HepG2 (cell line): ENCODE data around the gene SNAP47. TPM values are rescaled to one million over a fixed set of nuclear protein-coding genes. Genes with fewer than 3 reads are reported as not detected.

ENCODE experiments used
- ATAC-seq: fragments of 200-7000 bp; cut with Tn5 transposase; 3 replicates; pipeline ENCODE4 v1.9.1; 2020; ENCODE audit warnings: mild to moderate bottlenecking, moderate library complexity
- BruUV-seq: library from RNA; stranded (reverse); fragments of 400-500 nt; replicated peaks from 2 replicates; lab custom pipeline; 2021; lab: Mats Ljungman, UMichigan
- CTCF ChIA-PET: fragments of 300-600 bp; formaldehyde crosslinking; extraction: SDS; loops from one replicate; lab custom pipeline; 2021; ENCODE audit warnings: low total read pairs, inconsistent platforms, low intra/inter-chr PET ratio; lab: Yijun Ruan, JAX
- POLR2A ChIA-PET: fragments of 350-600 bp; sonication (Branson Sonifier 250); formaldehyde crosslinking; loops from one replicate; lab custom pipeline; 2020; ENCODE audit warnings: antibody characterized with exemption, inconsistent platforms; lab: Yijun Ruan, JAX
- DNase-seq: peaks from one replicate; pipeline ENCODE4 v3.0.0-alpha.2; 2015; ENCODE audit warnings: low spot score
- FAIRE-seq: peaks from 3 replicates; lab custom pipeline; 2011; peaks lifted over from hg19 to GRCh38; lab: Jason Lieb, UNC
- H2AFZ ChIP-seq: one replicate; pipeline ENCODE4 v1.6.1; 2011; ENCODE audit warnings: low read length, inconsistent platforms
- H3K27ac ChIP-seq: fragments of 300-600 bp; 3 replicates; pipeline ENCODE4 v1.8.0; 2011; ENCODE audit warnings: mixed run types, mild to moderate bottlenecking, mixed read lengths, low read length, inconsistent platforms; ENCODE audit not compliant: insufficient read depth; ENCODE audit errors: extremely low read length
- H3K27me3 ChIP-seq, 2 experiments: fragments of 200-600 bp in 1 of 2; 2 replicates in 1 of 2; 3 replicates in 1 of 2; pipeline versions ENCODE4 v1.6.0 to v1.8.0; 2011; ENCODE audit warnings: low read length in 2 of 2, mild to moderate bottlenecking in 2 of 2, moderate library complexity in 2 of 2, inconsistent platforms in 1 of 2; ENCODE audit not compliant: insufficient read depth in 2 of 2, control insufficient read depth in 1 of 2
- H3K36me3 ChIP-seq, 2 experiments: fragments of 200-600 bp in 1 of 2; replicated peaks in 1 of 2; 2 replicates in 1 of 2; 3 replicates in 1 of 2; pipeline versions ENCODE4 v1.5.1 to v1.8.0; 2011; ENCODE audit warnings: low read length in 2 of 2, inconsistent platforms in 1 of 2; ENCODE audit not compliant: insufficient read depth in 2 of 2, control insufficient read depth in 1 of 2
- H3K4me1 ChIP-seq: 2 replicates; pipeline ENCODE4 v1.5.1; 2012; ENCODE audit warnings: low read length, inconsistent platforms; ENCODE audit not compliant: insufficient read depth
- H3K4me2 ChIP-seq: 2 replicates; pipeline ENCODE4 v1.6.0; 2011; ENCODE audit warnings: low read depth, low read length, inconsistent platforms
- H3K4me3 ChIP-seq, 3 experiments: fragments of 200-600 bp in 1 of 3; sonication (generic), shearing (Covaris generic) in 1 of 3; replicated peaks in 1 of 3; 2 replicates each; pipeline ENCODE4 v1.5.1; 2011 to 2016; ENCODE audit warnings: low read length in 3 of 3, inconsistent platforms in 2 of 3, low read depth in 2 of 3, mild to moderate bottlenecking in 2 of 3, control low read depth in 1 of 3, mixed read lengths in 1 of 3; ENCODE audit not compliant: insufficient read depth in 1 of 3
- H3K79me2 ChIP-seq: one replicate; pipeline ENCODE4 v1.6.1; 2011; ENCODE audit warnings: low read length, inconsistent platforms; ENCODE audit not compliant: insufficient read depth
- H3K9ac ChIP-seq: 2 replicates; pipeline ENCODE4 v1.6.0; 2011; ENCODE audit warnings: mild to moderate bottlenecking, low read depth, low read length, inconsistent platforms; ENCODE audit not compliant: insufficient read depth
- H3K9me3 ChIP-seq: 2 replicates; pipeline ENCODE4 v1.5.1; 2012; ENCODE audit warnings: mild to moderate bottlenecking, low read length
- H4K20me1 ChIP-seq: 2 replicates; pipeline ENCODE4 v1.6.0; 2011; ENCODE audit warnings: inconsistent platforms, mild to moderate bottlenecking, low read length, moderate library complexity; ENCODE audit not compliant: insufficient read depth
- CREM ChIP-seq, 2 experiments: sonication (generic) in 1 of 2; formaldehyde crosslinking in 1 of 2; IDR thresholded peaks; 2 replicates each; pipeline versions ENCODE4 v1.4.0 to v1.6.1; 2016 to 2020; ENCODE audit warnings: antibody characterized with exemption in 1 of 2, mild to moderate bottlenecking in 1 of 2, missing genetic modification reagents in 1 of 2
- KDM2A ChIP-seq: sonication (generic); formaldehyde crosslinking; IDR thresholded peaks from 2 replicates; pipeline ENCODE4 v1.4.0; 2020; ENCODE audit warnings: low read depth, missing genetic modification reagents, borderline replicate concordance
- MEF2D ChIP-seq: sonication (generic); formaldehyde crosslinking; IDR thresholded peaks from 2 replicates; pipeline ENCODE4 v1.5.1; 2020; ENCODE audit warnings: mild to moderate bottlenecking, missing genetic modification reagents
- NCOA1 ChIP-seq: sonication (generic); formaldehyde crosslinking; IDR thresholded peaks from 2 replicates; pipeline ENCODE4 v1.9.0; 2021; ENCODE audit warnings: missing genetic modification reagents
- SATB2 ChIP-seq: sonication (generic); formaldehyde crosslinking; IDR thresholded peaks from 2 replicates; pipeline ENCODE4 v1.5.0; 2020; ENCODE audit warnings: missing genetic modification reagents
- TBX2 ChIP-seq: sonication (generic); formaldehyde crosslinking; IDR thresholded peaks from 2 replicates; pipeline ENCODE4 v1.5.0; 2020; ENCODE audit warnings: missing genetic modification reagents, mild to moderate bottlenecking, borderline replicate concordance
- ZFP91 ChIP-seq: sonication (generic); formaldehyde crosslinking; IDR thresholded peaks from 2 replicates; pipeline ENCODE4 v1.9.0; 2022; ENCODE audit warnings: missing genetic modification reagents, mild to moderate bottlenecking, borderline replicate concordance
- ZMAT3 ChIP-seq: sonication (generic); formaldehyde crosslinking; conservative IDR thresholded peaks from 2 replicates; pipeline ENCODE4 v1.7.0; 2021; ENCODE audit warnings: missing genetic modification reagents
- ZNF652 ChIP-seq: IDR thresholded peaks from 2 replicates; pipeline ENCODE4 v1.6.1; 2016; ENCODE audit warnings: low read depth, borderline replicate concordance
- ZNF83 ChIP-seq: sonication (generic); formaldehyde crosslinking; IDR thresholded peaks from 2 replicates; pipeline ENCODE4 v1.4.0; 2020; ENCODE audit warnings: missing genetic modification reagents, mild to moderate bottlenecking, borderline replicate concordance
- ZNF850 ChIP-seq: sonication (generic); formaldehyde crosslinking; conservative IDR thresholded peaks from 2 replicates; pipeline ENCODE4 v1.9.0; 2021; ENCODE audit warnings: mild to moderate bottlenecking, missing genetic modification reagents
- WGBS: methylation state at CpG from one replicate; pipeline ENCODE4 v1.1.6; 2017; ENCODE audit warnings: low lambda C conversion rate; 5-methylcytosine and 5-hydroxymethylcytosine counted together
- in situ Hi-C: cut with HindIII; loops from 2 replicates; pipeline ENCODE4 v1.10.0; 2017; ENCODE audit warnings: low pct_unique_long_range_greater_than_20kb; ENCODE audit not compliant: extremely low pct_ligation_motif_present
- intact Hi-C: fragments of 100-400 bp; cut with micrococcal nuclease; formaldehyde crosslinking; loops from one replicate; pipeline ENCODE4 v1.10.0; 2022; ENCODE audit not compliant: unreplicated experiment
- polyA plus RNA-seq, 8 experiments: library from polyadenylated mRNA; depleted of rRNA in 3 of 8; stranded (reverse) in 7 of 8; unstranded in 1 of 8; fragments of >200 nt; fragmentation: Illumina TruSeq in 4 of 8; extraction: Trizol in 4 of 8; gene quantifications; 2 replicates each; pipeline versions ENCODE4 v1.2.1 to v1.2.3, GENCODE V29; 2011 to 2016; ENCODE audit warnings: low read depth in 4 of 8, missing spikeins in 1 of 8, mixed read lengths in 1 of 8; ENCODE audit not compliant: insufficient read depth in 1 of 8
- total RNA-seq, 5 experiments: library from RNA; depleted of rRNA; stranded (reverse); fragments of >200 nt; fragmentation: Illumina TruSeq; extraction: Trizol; gene quantifications; 2 replicates each; pipeline ENCODE4 v1.2.3, GENCODE V29; 2016; ENCODE audit warnings: low read depth in 1 of 5
- TF ChIP-seq, protein P1 (sequence below): IDR thresholded peaks from 2 replicates; pipeline ENCODE4 v1.6.1; 2012; ENCODE audit warnings: inconsistent platforms

Gene SNAP47
- total and polyA plus RNA-seq, 2 of the 13 experiments (the other 11 are each of a cell fraction or from before 2014, with no cell fraction given) = 13.6 to 25.1 TPM

DNA sequence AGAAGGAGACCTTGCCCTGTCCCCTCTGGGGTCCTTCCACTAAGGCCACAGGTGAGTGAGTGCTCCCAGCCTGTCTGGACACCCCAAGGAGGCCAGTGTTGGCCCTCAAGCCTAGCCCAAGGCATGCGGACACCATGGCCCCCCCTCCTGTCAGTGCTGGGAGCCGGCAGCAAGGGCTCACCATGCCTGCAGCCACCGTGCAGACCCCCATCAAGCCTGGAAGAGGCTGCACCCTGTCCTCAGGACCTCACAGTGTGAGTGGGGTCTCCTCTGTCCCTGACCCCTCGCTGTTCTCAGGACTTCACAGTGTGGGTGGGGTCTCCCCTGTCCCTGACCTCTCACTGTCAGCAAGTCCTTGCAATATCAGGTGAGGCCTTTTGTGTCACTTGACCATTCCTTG lies 47.0 kb downstream of the SNAP47 start:
- Histone ChIP-seq H3K4me1 (peaks cover 9% of the 10 kb centered on the region), H3K36me3 (peaks cover 0 to 2% of the 10 kb centered on the region in 2 experiments; a peak in 2 of 5 replicates), H4K20me1 (no peaks in the 10 kb centered on the region), H2AFZ (no peak overlapping the region), H3K9ac (no peak overlapping the region)
- FAIRE-seq = no peak
- POLR2A ChIA-PET = no interaction called here
- in situ Hi-C loops = no loop called here
- TF ChIP-seq ZFP91 (CRISPR knock-in tag) (no peak), ZMAT3 (CRISPR knock-in tag) (no peak), ZNF850 (CRISPR knock-in tag) (no peak), TBX2 (CRISPR knock-in tag) (no peak), ZNF652 (no peak), MEF2D (CRISPR knock-in tag) (no peak), ZNF83 (no peak), NCOA1 (CRISPR knock-in tag) (no peak), SATB2 (no peak), KDM2A (CRISPR knock-in tag) (no peak), CREM (IDR thresholded peaks at IDR 0.05) (no peak), CREM (CRISPR knock-in tag; IDR thresholded peaks at IDR 0.05) (no peak)
- TF ChIP-seq, protein P1, sequence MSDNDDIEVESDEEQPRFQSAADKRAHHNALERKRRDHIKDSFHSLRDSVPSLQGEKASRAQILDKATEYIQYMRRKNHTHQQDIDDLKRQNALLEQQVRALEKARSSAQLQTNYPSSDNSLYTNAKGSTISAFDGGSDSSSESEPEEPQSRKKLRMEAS = no peak
- TF ChIP-seq, all 625 proteins: peak for 0
- H3K4me3 ChIP-seq = no peak overlapping the region
- H3K27ac ChIP-seq = no peak overlapping the region
- 100% methylated on average over 3 of the region's 4 CpGs for WGBS
- no peaks in the 10 kb centered on the region for H3K9me3 ChIP-seq
- no peaks in the 10 kb centered on the region for H3K79me2 ChIP-seq
- ATAC-seq (no peak), DNase-seq (no peak)
- H3K27me3 ChIP-seq = peaks cover 1 to 17% of the 10 kb centered on the region in 2 experiments; a peak in 4 of 5 replicates
- CTCF ChIA-PET = no interaction called here
- no peak overlapping the region for H3K4me2 ChIP-seq
- intact Hi-C loops = no loop called here
- no TSS peak for BruUV-seq
